Spleen (tissue), 7 donors: Measurements from ENCODE around the gene DRGX.

Source experiments
- CTCF ChIP-seq, 11 experiments: fragments of 200-600 bp in 7 of 11; fragments of 450-650 bp in 4 of 11; sonication (generic) in 4 of 11; IDR thresholded peaks in 8 of 11; conservative IDR thresholded peaks in 3 of 11; 1 replicate in 7 of 11; 2 replicates in 4 of 11; pipeline versions ENCODE4 v1.4.0 to v1.8.0; 2016 to 2021; ENCODE audit warnings: antibody characterized with exemption in 11 of 11, inconsistent platforms in 4 of 11, mild to moderate bottlenecking in 1 of 11
- POLR2AphosphoS5 ChIP-seq, 3 donors: sonication (generic); formaldehyde crosslinking; IDR thresholded peaks; one replicate each; pipeline ENCODE4 v1.5.1; 2017; ENCODE audit warnings: antibody characterized with exemption in 3 of 3
- donor health status: DM: no; HTN: no; CAD: no; lungs with moderate emphysema.
- donor health status: DM: no; HTN: no; CAD: no.
- donor health status: DM: no; HTN: no; CAD: no.

DNA sequence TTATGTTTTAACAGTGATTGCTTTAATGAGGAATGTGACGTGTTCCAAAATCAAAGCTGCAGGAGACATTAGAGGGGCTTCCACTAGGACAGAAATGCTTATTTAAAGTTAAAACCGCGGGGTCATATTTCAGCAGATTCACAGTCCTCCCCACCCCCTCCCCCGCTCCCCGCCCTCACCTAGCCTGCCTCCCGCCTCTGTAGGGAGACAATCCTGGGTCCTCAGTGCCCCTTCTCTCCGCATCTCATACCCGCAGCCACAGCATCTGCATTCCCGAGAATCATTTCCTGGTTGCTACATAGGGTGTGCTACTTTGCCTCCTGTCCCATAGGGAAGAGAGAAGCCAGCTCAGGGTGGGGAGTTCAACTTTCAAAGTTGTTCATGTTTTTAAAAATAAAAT lies 3.1 kb upstream of the DRGX start:
- TF ChIP-seq CTCF (IDR thresholded peaks at IDR 0.05 in 8 of 11, conservative IDR thresholded peaks at IDR 0.05 in 3 of 11): no peak
- TF ChIP-seq POLR2AphosphoS5 (IDR thresholded peaks at IDR 0.05): no peak
